Activated T-cell treated with anti-CD3 and anti-CD28 coated beads, Interleukin-2, amount 50 U/mL, for 48 hours (primary cell): ENCODE measurements around the gene MRPS6.
A peak's percentile ranks its signal among the peaks of the same experiment; 100 is the strongest.

ENCODE experiments used
- DNase-seq, 2 experiments: peaks; one replicate each; pipeline ENCODE4 v3.0.0-alpha.2; 2020

Gene MRPS6

DNA sequence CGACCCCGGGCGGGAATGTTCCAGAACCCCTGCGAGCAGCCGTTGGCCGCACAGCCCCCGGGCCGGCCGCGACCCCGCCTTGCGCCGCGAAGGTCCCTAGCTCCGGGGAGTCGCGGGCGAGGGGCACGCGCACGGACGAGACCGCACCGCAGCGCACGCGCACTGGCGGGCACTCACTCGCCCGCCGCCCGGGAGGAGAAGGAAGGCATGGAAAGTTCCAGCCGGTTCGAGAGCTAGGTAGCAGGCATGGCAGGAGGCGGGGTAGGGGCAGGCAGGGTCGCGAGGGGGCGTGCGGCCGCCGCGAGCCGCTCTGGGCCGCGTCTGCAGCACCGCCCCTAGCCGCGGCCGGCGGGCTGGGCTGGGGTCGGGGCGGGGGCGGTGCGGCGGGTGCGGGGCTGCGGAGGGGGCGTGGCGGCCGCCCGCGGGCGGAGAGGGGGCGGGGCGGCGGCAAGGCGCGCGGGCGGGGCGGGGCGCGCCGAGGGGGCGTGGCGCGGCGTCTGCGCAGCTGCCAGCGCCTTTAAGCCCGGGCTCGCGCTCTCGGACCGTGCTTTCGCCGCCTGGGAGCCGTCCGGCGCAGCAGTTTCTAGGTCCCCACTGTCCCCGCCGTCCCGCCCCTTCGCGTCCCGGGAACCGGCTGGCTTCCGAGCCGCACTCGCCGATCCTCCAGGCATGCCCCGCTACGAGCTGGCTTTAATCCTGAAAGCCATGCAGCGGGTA is at the start of gene MRPS6, which contains the start of gene SLC5A3:
Gene MRPS6, plus strand, starts transcription at position 547 of the 717 bp plus-strand sequence. Its CDS starts 123 bp downstream, at position 670.
Gene SLC5A3, plus strand, starts transcription at position 547 of the 717 bp plus-strand sequence. CDS start 21,621 bp downstream, outside the sequence.
- DNase-seq = peak; percentile 83 to 87

DNA sequence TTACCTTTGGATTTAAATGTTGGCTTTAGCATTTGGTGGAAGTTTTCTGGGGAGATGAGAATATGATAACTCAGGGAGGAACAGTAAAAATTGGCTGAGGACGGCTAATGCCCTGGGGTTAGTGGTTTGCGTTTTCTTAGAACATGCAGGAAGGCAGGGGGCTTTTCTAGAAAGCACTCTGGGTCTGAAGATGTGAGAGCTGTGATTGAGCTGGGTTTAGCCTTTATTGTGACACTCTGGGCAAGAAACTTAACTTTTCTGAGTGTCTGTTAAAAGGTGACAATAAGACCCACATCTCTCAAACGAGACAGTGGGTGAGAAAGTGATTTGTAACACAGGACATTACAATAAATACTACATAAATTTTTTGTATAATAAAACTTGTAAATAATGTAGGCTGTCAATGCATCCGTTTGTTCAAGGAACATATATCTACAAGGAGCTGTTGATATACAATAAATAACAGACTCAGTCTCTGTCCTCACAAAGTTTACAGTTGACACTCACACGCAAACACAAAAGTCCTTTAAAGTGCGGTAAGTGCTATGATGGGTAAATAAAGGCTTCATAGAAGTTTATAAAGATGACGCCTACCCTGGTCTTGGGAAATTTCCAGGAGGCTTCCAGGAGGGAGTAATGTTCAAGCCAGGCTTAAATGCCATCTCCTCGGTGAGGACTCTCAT is 49.5 kb upstream of the MRPS6 start:
- DNase-seq = no peak

DNA sequence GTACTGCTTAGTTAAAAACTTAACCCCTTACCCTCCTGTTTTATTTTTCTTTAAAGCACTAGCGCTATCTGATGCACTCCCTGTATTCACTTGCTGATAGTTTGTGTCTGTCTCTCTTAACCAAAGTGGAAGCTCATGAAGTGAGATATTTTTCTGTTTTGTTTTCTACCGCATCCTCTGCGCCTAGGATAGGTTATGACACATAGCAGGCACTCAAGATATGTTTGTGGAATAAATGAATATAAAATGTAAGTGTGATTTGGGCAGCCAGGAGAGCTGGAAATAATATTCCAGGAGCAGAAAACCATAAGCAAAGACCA is 49.0 kb upstream of the MRPS6 start:
- DNase-seq = no peak

DNA sequence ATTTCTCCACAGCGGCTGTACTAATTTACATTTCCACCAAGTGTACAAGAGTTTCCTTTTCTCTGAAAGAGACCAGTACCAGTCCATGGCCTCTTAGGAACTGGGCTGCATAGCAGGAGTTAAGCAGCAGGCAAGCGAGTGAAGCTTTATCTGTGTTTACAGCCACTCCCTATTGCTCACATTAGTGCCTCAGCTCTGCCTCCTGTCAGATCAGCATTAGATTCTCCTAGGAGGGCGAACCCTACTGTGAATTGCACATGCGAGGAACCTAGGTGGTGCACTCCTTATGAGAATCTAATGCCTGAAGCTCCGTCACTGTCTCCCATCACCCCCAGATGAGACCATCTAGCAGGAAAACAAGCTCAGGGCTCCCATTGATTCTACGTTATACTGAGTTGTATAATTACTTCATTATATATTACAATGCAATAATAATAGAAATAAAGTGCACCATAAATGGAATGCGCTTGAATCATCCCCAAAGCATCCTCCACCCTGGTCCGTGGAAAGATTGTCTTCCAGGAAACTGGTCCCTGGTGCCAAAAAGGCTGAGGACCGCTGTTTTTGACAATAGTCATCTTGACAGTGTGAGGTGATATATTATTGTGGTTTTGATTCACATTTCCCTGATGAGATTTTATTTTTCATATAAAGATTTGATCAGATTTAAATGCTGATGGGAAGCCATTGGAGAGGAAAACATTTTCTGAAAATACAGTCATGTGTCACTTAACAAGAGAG is 45.5 kb upstream of the MRPS6 start:
- DNase-seq = no peak

DNA sequence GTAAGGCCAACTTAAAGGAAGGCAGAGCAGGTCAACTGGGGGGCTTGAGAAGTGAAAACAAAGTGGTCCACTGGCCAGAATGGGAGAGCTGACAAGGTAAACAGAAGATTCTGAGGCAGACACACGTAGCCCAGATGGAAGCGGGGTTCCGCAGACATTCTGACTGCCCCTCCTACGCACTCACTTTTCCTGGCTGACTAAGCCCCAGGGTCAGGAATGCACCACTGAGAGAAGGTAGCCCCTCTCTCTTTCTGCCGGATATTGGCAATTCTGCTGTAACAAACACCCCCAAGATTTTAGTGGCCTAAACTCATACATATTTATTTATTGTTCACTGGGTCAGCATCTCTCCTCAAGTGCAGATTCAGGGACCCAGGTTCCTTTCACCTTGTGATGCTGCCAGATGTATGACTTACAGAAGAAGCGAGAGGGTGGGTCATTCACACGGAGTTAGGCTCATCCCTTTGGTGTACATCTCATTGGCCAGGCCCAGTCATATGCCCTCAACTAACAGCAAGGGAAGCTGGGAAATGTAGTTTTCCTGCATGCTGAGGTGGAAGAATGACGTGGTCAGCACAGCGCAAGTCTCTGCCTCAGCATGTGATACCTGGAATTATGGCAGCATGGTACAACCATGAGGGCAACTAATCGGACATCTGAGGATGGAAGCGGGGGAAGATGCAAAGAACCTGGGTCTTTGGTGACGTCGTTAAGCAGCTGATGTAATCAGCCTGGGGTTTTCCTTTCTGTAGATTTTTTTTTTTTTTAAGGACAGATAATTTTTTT is 43.4 kb upstream of the MRPS6 start:
- peak; percentile 63 to 72 for DNase-seq

DNA sequence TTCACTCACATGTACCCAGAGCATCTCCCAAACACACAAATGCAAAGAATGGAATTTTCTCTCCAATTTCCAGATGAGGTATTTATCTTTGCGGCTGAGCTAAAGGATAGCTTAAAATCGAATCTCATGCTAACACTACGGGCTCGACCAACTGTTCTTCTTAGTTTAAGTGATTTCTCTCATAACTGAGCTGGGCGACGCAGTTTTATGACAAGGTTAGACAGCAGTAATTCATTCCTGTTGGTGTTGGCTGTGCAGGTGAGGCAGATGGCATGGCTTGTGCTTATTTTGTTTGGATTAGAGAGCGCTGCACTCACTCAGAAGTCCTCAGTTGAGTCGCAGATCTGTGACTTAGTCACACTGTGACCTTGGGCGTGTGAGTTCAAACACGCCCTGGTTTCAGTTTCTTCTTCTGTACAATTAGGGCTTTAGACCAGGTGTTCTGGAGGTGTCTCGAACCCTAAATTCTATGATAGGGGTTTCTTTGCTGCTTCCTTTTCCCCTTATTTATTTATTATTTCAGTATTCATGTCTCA is 41.5 kb upstream of the MRPS6 start:
- no peak for DNase-seq

DNA sequence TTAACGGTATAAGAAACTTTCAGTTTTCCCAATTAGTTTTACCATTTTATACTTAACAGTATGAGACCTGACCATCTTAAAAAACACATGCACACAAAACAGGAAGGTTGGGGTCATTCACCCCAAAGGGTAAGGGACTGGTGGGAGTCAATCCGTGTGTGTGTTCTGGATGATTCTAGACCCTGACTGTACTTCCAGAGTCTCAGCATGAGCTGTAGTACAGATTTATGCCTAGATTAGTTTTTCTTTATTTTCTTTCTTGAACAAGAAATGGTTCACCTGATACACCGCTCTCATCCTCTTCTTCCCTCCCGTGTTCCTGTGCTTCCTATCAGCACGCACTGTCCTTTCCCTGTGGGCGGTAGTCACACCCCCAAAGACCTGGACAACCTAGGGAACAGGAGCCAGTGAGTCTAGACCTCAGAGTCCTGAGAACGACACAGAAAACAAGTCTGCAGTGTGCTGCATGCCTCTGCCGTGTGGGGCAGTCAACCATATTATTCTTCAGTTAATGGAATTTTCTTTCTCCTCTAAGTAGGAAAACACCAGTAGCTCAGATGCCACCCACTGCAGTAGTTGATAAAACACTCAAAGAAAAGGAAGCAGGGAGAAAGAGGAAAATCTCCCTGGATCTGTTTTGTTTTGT is 38.9 kb upstream of the MRPS6 start:
- no peak for DNase-seq

DNA sequence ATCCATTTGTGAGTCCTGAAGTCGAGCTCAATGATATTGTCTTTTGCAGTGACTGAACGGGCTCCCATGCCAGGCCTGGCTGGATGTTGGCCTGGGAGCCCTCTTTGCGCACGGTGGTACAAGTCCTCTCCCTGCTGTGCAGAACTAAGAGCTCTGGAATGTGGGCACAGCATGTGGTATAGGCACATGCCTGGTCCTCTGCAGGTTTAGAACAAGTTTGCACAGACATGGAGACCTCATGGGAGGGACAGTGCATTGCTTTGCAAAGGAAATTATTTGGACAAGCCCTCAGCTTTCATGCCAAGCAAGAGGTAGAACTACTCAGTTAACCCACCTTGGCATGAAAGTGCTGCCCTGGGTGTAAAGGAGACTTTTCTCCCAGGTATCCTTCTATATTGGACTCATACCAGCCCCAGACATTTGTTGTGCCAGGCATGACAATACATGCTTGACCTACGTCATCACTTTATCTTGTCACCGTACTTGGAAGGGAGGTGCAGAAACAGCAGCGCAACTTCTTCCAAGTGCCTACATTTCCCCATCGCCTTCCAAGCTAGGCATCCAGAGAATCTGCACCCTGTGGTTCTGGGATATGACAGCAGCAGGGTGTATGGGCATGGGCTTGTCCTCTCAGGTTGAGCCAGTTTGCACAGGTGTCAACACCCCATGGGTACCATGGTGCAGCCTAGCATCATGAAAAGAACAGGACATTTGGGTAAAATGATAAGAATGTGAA is 37.6 kb upstream of the MRPS6 start:
- DNase-seq = no peak

DNA sequence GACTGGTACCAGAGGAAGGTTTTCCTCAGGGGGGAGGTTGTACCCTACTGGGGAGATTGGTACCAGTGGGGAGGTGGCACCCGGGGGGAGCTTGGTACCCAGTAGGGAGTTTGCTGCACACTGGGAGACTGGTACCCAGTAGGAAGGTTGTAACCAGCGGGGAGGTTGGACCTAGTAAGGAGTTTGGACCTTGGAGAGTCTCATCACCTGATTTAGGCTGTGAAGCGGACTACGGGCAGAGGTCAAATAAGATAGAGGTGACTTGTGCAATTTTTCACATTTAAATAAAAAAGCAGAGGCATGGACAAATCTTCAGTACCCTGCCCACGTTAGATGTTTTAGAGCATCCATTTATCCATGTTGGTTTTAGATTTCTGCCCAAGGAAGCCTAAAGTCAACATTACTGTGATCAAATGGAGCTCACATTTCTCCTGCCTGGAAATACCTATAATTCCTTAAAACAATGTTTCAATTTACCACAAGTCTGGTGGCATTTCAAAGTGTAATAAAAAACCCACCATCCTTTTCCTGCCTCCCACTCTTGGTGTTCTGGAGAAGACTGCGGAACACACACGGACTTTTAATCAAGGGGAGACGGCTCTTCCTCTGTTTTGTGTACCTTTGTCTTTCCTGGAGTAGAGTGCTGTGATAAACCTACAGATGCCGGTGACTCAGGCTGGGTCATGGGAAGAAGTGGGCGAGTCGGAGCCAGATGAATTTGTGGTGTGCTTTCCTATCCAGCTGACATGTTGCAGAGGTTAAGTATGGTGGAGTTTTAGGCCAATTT is 36.2 kb upstream of the MRPS6 start:
- DNase-seq = no peak

DNA sequence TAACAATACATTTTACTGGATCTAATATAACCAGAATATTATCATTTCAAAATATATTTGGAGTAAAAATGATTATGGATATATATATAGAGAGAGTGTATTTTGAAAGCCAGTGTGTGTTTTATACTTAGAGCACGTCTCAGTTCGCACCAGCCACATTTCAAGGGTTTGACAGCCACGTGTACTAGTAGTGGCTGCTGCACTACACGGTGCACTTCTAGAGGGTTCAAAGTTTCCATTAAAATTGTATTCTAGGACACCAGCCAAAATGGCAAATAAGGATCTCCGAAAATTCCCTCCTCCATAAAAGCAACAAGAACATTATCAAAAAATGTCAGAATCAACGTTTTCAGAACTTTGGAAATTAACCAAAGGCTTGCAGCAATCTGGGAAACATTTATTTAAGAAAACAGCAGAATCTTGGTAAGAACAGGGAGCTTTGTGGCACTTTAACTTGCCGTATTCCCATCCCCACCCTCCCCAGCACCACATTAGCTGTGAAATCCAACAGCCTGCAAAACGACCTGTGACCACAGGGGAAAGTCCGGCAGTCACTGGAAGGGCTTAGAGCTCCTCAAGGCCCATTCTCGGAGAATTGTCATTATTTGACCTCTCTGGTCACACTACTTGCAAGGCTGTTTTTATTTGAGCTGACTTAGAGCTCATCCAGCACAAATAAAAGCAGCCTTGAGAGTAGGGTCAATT is 33.5 kb upstream of the MRPS6 start:
- DNase-seq = no peak

DNA sequence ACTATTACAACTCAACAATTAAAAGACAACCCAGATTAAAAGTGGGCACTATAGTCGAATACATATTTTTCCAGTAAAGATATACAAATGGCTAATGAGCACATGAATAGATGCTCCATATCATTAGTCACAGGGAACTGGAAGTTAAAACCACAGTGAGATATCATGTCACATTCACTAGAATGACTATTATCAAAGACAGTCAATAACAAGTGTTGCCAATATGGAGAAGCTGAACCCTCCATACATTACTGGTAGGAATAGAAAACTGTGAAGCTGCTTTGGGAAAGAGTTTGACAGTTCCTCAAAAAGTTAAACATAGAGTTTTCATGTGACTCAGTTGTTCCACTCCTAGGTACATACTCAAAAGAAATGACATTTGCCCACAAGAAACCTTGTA is 30.6 kb upstream of the MRPS6 start:
- no peak for DNase-seq

DNA sequence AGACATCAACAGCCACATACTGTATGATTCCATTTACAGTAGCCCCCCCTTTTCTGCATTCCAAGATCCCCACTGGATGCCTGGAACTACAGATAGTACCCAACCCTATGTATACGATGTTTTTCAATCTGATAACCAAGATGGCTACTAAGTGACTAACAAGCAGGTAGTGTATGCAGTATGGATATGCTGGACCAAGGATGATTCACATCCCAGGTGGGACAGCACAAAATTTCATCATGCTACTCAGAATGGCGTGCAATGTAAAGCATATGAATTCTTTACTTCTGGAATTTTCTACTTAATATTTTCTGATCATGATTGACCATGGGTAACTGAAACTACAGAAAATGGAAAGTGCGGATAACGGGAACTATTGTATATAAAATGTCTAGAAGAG is 30.0 kb upstream of the MRPS6 start:
- DNase-seq = no peak

DNA sequence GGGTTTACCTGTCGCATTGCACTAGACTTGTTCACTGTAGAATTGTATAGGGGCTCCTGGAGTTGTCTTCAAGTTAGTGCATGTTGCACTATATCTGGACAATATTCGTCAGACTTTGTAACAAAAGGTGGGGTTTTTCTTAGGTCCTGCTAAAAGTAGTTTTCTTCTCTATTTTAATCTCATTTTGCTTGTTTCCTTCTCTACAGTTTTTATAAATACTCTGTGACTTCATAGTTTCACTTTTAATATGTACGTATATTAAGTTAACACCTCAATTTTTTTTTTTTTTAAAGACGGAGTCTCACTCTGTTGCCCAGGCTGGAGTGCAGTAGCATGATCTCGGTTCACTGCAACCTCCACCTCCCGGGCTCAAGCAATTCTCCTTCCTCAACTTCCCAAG is 26.5 kb upstream of the MRPS6 start:
- DNase-seq = no peak

DNA sequence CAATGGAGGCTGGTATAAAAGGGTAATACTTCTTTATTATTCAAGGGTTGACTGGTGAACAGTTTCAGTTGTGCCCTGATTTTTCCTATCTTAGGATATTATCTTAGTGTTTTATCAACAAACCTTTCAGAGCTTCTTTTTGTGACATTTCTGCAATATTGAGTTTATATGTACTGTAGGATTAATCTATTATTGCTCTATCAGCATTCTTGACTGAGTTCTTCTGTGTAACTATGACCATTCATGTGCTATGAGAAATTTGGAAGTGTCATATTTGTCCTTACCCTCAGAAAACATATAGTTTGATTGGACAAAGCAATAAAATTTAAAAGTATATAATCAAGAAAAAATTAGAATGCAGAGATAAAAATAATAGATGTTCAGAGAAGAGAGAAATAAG is 25.5 kb upstream of the MRPS6 start:
- no peak for DNase-seq

DNA sequence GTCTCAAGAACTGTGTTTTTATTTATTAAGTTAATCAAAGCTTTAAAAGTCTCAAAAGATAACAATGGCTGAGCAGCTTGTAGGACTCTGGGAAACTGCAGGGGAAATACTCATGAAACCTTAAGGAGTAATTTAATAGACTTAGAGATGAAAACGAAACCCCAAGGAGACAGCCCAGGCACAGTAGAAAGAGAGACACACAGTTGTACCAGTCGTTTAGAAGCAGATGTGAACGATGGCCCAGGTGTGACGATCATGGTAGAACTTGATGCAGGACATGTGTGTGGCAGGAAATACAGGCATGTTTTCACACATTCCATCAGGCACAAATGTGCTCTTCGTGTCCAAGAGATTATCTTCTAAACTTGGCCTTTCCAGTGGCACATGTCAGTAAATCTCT is 21.2 kb upstream of the MRPS6 start:
- DNase-seq = no peak

DNA sequence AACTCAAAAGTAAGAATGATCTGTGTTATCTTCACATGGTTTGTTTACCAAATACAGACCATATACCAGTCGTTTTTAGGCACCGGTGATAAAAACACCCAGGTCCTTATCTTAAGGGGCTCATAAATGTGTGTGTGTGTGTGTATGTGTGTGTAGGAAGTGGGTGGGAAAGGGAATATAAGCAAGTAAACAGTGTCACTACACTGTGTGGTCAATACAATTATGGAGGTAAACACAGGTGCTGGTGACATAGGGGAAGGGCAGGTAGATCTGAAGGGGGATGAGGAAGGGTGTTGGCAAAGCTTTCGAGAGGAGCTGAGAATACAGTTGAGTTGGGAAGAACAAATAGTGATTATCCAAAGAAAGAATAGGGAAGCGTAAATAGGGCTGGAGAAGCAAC is 19.1 kb upstream of the MRPS6 start:
- no peak for DNase-seq

DNA sequence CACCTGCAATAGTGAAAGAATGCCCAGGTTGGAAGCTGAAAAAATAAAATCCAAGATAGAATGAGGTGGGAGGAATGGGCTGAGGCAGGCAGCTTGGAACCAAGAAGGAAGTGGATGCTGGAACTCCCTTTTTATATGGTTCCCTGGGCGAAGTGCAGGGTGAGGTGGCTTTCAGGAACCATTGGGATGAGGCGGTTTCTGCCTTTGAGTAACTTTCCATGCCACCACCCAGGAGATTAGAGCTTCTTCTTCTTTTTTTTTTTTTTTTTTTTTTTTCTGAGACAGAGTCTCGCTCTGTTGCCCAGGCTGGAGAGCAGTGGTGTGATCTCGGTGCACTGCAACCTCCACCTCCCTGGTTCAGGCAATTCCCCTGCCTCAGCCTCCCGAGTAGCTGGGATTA is 17.8 kb upstream of the MRPS6 start:
- no peak for DNase-seq

DNA sequence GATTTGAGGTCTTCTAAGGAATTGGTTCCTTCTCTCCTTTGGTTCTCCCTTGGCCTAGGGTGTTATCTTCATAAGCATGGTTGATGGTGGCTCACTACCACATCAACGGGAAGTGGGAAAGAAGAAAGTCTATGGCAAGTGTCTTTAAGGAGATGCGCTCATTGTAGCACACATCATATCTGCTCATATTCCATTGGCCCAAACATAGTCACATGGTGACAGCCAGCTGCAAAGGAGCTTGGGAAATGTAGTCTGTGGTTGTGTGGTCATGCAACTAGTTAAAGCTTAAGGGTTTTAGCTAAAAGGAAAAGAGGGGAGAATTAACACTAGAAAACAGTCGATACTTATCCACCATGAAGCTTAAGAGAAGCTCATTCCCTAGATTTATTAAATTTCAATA is 11.4 kb upstream of the MRPS6 start:
- DNase-seq = no peak

DNA sequence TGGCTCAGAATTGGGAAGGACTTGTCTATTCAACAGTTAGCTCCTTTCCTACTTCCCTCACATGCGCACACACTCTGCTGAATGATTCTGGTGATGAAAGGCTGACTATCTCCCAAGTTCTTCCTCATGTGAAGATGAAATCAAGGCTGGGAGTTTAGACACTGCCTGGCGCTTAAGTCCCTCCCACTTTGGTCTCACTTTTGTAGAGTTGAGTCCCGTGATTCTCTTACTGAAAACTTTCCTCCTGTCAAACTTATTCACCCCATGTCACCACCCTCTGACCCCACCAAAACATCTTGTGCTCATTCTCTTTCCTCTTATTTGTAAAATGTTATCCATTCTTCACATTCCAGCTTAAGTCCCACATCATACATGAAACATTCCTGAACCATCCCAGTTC is 8.4 kb upstream of the MRPS6 start:
- DNase-seq = no peak

DNA sequence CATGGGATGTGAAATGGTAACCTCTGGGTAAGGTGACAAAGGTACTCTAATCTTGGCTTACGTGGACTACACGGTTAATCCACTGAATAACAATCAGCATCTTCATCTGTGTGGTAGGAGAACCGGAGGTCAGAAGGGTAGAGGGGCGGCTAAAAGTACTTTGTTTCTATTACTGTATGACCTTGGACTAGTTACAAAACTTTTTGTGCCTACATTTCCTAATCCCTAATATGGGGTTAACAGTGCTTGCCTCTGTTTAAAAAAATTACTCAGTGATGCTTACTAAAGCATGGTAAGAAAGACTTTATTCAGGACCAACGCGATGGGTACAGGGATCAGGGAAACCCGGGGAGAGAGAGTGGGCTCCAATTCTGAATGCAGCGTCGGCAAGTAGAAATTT is 1.7 kb upstream of the MRPS6 start:
- no peak for DNase-seq
